Large intestine (tissue), 3 donors: ENCODE measurements around the gene KIRREL3. TPM values are rescaled to one million over a fixed set of nuclear protein-coding genes. Genes with fewer than 3 reads are reported as not detected.

Experiments
- DNase-seq, 2 donors: peaks; one replicate each; pipeline versions ENCODE4 v3.0.0 to v3.0.0-alpha.2; 2013
- H3K27ac ChIP-seq: one replicate; pipeline ENCODE4 v1.5.1; 2013; ENCODE audit warnings: low read length
- H3K27me3 ChIP-seq: 2 replicates; pipeline ENCODE4 v1.6.1; 2013; ENCODE audit warnings: low read length; ENCODE audit not compliant: control insufficient read depth, insufficient read depth
- H3K36me3 ChIP-seq: 2 replicates; pipeline ENCODE4 v1.6.1; 2013; ENCODE audit warnings: low read length; ENCODE audit not compliant: control insufficient read depth, insufficient read depth
- H3K4me1 ChIP-seq: one replicate; pipeline ENCODE4 v1.6.1; 2013; ENCODE audit warnings: low read length; ENCODE audit not compliant: control insufficient read depth, insufficient read depth
- H3K4me3 ChIP-seq: one replicate; pipeline ENCODE4 v1.5.1; 2013; ENCODE audit warnings: low read length
- H3K9me3 ChIP-seq: one replicate; pipeline ENCODE4 v1.6.1; 2013; ENCODE audit warnings: mild to moderate bottlenecking, low read depth, low read length, moderate library complexity; ENCODE audit not compliant: control insufficient read depth
- WGBS: methylation state at CpG from one replicate; pipeline ENCODE4 v1.1.5; 2013; ENCODE audit warnings: low lambda C conversion rate; ENCODE audit not compliant: insufficient coverage; 5-methylcytosine and 5-hydroxymethylcytosine counted together
- polyA plus RNA-seq: library from polyadenylated mRNA; unstranded; fragments of 120-200 nt; gene quantifications from one replicate; pipeline ENCODE4 v1.2.1, GENCODE V29; 2013

KIRREL3 gene
- polyA plus RNA-seq, 1 donor, result 0.96 TPM

- no peak for DNase-seq
- H3K27me3 ChIP-seq, result no peaks in the 10 kb centered on the region
- no peak overlapping the region for H3K4me3 ChIP-seq
- no peaks in the 10 kb centered on the region for H3K9me3 ChIP-seq
- WGBS, result 80% methylated on average over 2 of the region's 5 CpGs
- no peak overlapping the region for H3K27ac ChIP-seq
- H3K4me1 ChIP-seq, result no peaks in the 10 kb centered on the region
- H3K36me3 ChIP-seq, result no peaks in the 10 kb centered on the region
Observed at GRCh38 chr11:126874831-126875230, 125.7 kb downstream of the KIRREL3 start.

- H3K27ac ChIP-seq, result no peak overlapping the region
- no peaks in the 10 kb centered on the region for H3K9me3 ChIP-seq
- no peaks in the 10 kb centered on the region for H3K36me3 ChIP-seq
- no peaks in the 10 kb centered on the region for H3K4me1 ChIP-seq
- no peak for DNase-seq
- 80% methylated on average over 1 of the region's 3 CpGs for WGBS
- H3K4me3 ChIP-seq, result no peak overlapping the region
- no peaks in the 10 kb centered on the region for H3K27me3 ChIP-seq
Observed at GRCh38 chr11:126874276-126874675, 126.3 kb downstream of the KIRREL3 start.

- Histone ChIP-seq H3K36me3 (no peaks in the 10 kb centered on the region), H3K27me3 (no peaks in the 10 kb centered on the region), H3K27ac (no peak overlapping the region), H3K4me3 (no peak overlapping the region), H3K9me3 (no peaks in the 10 kb centered on the region), H3K4me1 (no peaks in the 10 kb centered on the region)
- DNase-seq, result no peak
Observed at GRCh38 chr11:126871792-126872191, 128.8 kb downstream of the KIRREL3 start.

DNA sequence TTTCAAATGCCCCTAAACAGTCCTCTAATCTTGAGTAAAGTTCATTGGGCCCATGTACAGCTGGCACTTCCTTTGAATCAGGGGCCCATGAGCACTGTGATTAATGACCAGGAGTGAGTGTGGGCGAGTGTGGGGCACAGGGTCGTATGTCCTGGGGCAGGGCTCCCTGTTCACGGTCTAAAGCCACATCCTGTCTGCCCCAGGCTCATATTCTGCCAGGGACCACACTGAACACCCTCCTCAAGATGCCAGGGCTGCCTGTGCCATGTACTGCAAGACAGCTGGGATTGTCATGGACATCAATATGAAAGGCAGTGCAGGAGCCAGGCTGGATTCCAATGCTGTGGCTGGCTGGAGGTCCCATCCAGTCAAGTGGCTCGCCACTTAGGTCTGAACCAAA is 130.5 kb downstream of the KIRREL3 start:
- no peak overlapping the region for H3K27ac ChIP-seq
- H3K9me3 ChIP-seq, result no peaks in the 10 kb centered on the region
- no peak overlapping the region for H3K4me3 ChIP-seq
- H3K27me3 ChIP-seq, result peaks cover 1% of the 10 kb centered on the region
- H3K4me1 ChIP-seq, result no peaks in the 10 kb centered on the region
- H3K36me3 ChIP-seq, result no peaks in the 10 kb centered on the region
- no CpG with 5 or more reads among the region's 4 CpGs for WGBS
- DNase-seq, result no peak

DNA sequence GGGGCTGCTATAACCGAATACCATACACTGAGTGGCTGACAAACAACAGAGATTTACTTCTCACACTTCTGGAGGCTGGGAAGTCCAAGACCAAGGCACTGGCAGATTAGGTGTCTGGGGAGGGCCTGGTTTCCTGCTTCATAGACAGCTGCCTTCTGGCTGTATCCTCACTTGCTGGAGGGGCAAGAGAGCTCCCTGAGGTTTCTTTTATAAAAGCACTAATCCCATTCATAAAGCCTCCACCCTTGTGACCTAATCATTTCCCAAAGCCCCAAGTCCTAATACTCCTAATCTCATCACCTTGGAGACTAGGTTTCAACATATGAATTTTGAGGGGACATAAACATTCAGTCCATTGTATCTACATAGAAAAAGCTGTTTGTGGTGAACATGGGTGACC is 131.8 kb downstream of the KIRREL3 start:
- WGBS, result no CpG with 5 or more reads among the region's 1 CpG
- no peaks in the 10 kb centered on the region for H3K4me1 ChIP-seq
- no peak overlapping the region for H3K4me3 ChIP-seq
- H3K36me3 ChIP-seq, result no peaks in the 10 kb centered on the region
- H3K27ac ChIP-seq, result no peak overlapping the region
- peaks cover 3% of the 10 kb centered on the region for H3K27me3 ChIP-seq
- DNase-seq, result no peak
- no peaks in the 10 kb centered on the region for H3K9me3 ChIP-seq

- DNase-seq, result no peak
- no peaks in the 10 kb centered on the region for H3K36me3 ChIP-seq
- no CpG with 5 or more reads among the region's 4 CpGs for WGBS
Observed at GRCh38 chr11:126864934-126865333, 135.6 kb downstream of the KIRREL3 start.

DNA sequence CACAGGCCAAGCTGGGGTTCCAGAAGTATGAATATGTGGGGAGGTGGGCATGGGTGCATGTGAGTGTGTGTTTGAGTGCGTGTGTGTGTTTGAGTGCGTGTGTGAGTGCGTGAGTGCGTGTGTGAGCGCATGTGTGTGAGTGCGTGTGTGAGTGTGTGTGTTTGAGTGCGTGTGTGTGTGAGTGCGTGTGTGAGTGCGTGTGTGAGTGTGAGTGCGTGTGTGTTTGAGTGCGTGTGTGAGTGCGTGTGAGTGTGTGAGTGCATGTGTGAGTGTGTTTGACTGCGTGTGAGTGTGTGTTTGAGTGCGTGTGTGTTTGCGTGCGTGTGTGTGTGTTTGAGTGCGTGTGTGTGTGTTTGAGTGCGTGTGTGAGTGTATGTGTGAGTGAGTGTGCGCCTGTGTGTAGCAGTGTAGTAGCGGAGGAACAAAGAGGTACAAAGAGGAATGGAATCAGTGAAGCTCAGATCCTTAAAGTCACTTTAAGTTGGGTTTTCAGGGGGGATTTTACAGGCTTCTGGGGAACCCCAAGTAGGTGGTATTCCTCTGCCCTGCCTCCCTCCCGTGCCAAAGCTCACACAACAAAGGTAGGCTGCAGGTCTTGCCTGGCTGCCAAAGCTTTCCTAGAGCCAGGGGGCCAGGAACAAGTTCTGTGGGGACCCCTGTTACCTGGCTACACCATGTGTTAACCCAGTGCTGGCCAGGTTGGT is 137.1 kb downstream of the KIRREL3 start:
- Histone ChIP-seq H3K27me3 (peaks cover 8% of the 10 kb centered on the region), H3K36me3 (no peaks in the 10 kb centered on the region), H3K4me3 (no peak overlapping the region), H3K4me1 (no peaks in the 10 kb centered on the region), H3K27ac (no peak overlapping the region), H3K9me3 (no peaks in the 10 kb centered on the region)
- no peak for DNase-seq
- 100% methylated on average over 1 of the region's 21 CpGs for WGBS

More at GRCh38 chr11:126864934-126865333, 135.6 kb downstream of the KIRREL3 start:
- Histone ChIP-seq H3K4me1 (no peaks in the 10 kb centered on the region), H3K4me3 (no peak overlapping the region), H3K27ac (no peak overlapping the region), H3K27me3 (peaks cover 8% of the 10 kb centered on the region), H3K9me3 (no peaks in the 10 kb centered on the region)

GRCh38 chr11:126862664-126863243 is 137.8 kb downstream of the KIRREL3 start:
- no peak for DNase-seq
- Histone ChIP-seq H3K4me1 (no peaks in the 10 kb centered on the region), H3K27ac (no peak overlapping the region), H3K9me3 (no peaks in the 10 kb centered on the region), H3K36me3 (no peaks in the 10 kb centered on the region), H3K4me3 (no peak overlapping the region), H3K27me3 (peaks cover 8% of the 10 kb centered on the region)
- no CpG with 5 or more reads among the region's 7 CpGs for WGBS

DNA sequence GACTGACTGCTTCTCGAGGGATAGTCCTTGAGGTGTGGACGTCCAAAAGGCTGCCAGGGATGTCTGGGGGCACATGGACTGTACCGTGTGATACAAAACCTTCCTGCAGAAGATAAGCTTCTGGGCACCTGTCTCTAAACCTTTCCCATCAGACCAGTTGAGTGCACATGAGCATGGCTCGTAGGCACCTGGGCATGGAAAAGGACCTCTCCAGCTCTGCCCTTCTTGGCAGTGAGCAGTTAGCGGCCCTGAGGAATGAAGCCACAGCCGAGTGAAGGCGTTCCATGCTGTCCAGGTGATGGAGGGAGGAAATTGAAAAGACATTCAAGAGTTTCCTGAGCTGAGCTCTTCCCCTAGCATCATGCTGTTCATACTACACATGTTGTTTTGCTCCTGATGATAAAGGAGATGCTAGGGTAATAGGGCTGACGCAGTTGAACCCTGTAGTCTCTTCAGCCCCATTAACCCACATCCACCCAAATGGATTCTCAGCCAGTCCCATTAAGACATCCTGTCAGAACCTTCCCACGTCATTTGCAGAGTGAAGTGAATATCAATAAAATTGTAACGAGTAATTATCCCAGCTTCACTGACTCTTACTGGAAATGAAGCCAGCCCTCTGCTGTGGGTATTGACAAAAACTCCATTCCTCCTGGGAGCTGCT is 138.6 kb downstream of the KIRREL3 start:
- no peak overlapping the region for H3K4me3 ChIP-seq
- WGBS, result 94% methylated on average over 2 of the region's 10 CpGs

GRCh38 chr11:126857860-126858808 is 142.4 kb downstream of the KIRREL3 start:
- no peaks in the 10 kb centered on the region for H3K4me1 ChIP-seq
- no peak for DNase-seq
- WGBS, result no CpG with 5 or more reads among the region's 9 CpGs
- H3K36me3 ChIP-seq, result no peaks in the 10 kb centered on the region
- H3K27ac ChIP-seq, result no peak overlapping the region
- H3K9me3 ChIP-seq, result no peaks in the 10 kb centered on the region
- H3K27me3 ChIP-seq, result peaks cover 4% of the 10 kb centered on the region
- H3K4me3 ChIP-seq, result no peak overlapping the region

More for the DNA sequence above, 138.6 kb downstream of the KIRREL3 start:
- no peaks in the 10 kb centered on the region for H3K9me3 ChIP-seq
- no peak overlapping the region for H3K27ac ChIP-seq
- H3K4me1 ChIP-seq, result no peaks in the 10 kb centered on the region
- H3K27me3 ChIP-seq, result peaks cover 8% of the 10 kb centered on the region
- no peak for DNase-seq
- no peaks in the 10 kb centered on the region for H3K36me3 ChIP-seq
